SHP77 treated with DMSO at 0.1 percent for 48 hours (cell line): ENCODE measurements around the gene N4BP2.
"Not testable (repeated sequence)": the region's sequence is repeated elsewhere in the genome, so short reads cannot be mapped to it uniquely, and the experiment has no call there.

Experiments used
- DNase-seq: peaks from one replicate; lab custom pipeline; 2025; lab: John Stamatoyannopoulos, UW

Gene N4BP2

DNA sequence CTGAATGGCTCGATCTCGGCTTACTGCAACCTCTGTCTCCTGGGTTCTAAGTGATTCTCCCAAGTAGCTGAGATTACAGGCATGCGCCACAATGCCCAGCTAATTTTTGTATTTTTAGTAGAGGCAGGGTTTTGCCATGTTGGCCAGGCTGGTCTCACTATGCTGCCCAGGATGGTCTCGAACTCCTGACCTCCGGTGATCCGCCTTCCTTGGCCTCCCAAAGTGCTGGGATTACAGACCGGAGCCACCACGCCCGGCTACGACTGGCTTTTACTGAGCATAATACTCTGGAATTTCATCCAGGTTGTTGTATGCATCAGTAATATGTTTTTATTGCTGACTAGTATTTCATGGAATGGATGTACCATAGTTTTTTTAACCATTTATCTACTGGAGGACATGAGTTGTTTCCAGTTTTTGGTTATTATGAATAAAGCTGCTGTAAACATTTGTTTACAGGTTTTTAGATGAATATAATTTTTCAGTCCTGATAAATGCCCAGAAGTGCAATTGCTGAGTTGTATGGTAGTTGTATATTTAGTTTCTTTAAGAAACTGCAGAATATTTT is 31.2 kb downstream of the N4BP2 start:
- DNase-seq: no peak

DNA sequence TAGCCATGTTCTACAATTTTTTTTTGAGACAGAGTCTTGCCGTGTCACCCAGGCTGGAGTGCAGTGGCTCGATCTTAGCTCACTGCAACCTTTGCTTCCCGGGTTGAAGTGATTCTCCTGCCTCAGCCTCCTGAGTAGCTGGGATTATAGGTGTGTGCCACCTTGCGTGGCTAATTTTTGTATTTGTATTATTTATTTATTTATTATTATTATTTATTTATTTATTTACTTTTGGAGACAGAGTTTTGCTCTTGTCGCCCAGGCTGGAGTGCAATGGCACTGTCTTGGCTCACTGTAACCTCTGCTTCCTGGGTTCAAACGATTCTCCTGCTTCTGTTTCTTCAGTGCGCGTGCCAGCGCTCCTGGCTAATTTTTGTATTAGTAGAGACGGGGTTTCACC is 36.8 kb downstream of the N4BP2 start:
- not testable (repeated sequence) for DNase-seq

DNA sequence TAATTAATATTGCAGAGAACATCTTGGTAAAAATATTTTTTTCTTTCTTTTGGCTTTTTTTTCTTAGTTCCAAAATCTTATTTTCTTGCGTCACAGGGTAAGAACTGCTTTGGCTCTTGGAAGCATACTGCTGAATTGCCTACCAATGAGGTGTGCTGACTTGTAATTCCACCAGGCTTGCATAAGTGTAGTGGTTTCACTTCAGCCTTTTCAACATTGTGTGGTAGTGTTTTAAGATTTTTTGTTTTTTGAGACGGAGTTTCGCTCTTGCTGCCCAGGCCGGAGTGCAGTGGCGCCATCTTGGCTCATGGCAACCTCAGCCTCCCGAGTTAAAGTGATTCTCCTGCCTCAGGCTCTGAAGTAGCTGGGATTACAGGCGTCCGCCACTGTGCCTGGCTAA is 42.4 kb downstream of the N4BP2 start:
- no peak for DNase-seq

DNA sequence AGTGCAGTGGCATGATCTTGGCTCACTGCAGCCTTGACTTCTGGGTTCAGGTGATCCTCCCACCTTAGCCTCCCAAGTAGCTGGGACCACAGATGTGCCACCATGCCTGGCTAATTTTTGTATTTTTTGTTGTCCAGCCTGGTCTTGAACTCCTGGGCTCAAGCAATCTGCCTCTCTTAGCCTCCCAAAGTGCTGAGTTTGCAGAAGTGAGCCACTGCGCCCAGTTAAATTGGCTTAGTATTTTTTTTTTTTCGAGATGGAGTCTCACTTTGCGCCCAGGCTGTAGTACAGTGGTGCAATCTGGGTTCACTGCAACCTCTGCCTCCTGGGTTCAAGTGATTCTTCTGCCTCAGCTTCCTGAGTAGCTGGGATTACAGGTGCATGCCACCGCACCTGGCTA is 50.5 kb downstream of the N4BP2 start:
- not testable (repeated sequence) for DNase-seq

DNA sequence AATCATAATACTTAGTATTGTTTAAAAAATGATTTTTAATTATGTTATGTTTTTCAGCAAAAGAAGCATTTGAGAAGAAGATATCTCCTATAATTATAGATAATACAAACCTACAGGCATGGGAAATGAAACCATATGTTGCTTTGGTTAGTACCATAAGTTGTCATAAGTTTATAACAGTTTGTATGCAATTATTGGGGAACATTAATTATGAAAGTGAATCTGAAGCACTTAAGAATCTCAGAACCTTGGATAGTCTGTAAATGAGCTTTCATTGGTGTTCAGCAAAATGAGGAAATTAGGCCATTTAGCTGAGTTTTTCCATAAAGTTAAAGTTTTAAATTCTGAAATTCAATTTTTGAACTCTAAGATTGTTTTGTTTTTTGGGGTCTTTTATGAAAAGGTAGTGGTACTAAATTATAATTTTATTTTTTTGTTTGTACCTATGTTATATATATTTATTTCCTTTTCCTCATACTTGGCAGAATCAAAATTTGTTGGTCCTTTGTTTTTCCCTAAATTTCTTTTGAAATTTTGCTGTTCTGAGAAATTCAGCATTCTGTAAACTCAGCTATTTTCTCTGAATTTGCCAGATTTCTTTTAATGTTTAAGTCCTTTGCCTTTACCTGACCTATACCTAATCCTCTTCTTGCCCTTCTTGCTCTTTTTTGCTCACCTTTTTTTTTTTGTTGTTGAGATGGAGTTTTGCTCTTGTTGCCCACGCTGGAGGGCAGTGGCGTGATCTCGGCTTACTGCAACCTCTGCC is 55.6 kb downstream of the N4BP2 start:
- no peak for DNase-seq

DNA sequence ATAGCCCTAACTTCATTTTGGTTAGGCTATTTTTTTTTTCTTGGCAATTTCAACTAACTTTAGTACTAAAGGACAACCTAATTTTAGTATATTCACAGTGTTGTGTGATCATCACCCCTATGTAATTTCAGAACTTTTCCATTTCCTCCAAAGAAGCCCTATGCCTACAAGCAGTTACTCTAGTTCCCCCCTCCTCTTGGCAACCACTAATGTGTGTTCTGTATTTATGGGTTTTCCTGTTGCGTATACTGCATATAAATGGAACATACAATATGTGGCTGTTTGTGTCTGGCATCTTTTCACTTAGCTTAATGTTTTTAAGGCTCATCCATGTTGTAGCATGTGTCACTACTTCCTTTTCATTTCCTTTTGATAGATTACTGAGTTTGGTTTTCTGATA is 57.6 kb downstream of the N4BP2 start:
- DNase-seq: no peak

DNA sequence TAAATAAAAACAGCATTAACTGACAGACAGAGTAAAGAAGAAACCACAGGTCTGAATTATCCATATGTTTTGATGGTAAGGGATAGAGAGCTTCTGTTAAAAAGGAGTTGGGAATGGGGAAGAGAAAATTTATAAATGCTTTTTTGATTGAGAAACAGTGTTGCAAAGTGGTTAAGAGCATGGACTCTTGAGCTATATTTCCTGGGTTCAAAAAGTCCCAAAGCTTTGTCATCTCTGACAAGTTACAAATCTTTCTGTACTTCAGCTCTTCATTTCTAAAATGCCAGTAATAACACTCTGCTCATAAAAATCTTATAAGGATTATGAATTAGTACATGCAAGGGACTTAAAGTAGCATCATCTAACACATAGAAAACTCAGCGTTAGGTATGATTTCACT is 62.2 kb downstream of the N4BP2 start:
- no peak for DNase-seq

DNA sequence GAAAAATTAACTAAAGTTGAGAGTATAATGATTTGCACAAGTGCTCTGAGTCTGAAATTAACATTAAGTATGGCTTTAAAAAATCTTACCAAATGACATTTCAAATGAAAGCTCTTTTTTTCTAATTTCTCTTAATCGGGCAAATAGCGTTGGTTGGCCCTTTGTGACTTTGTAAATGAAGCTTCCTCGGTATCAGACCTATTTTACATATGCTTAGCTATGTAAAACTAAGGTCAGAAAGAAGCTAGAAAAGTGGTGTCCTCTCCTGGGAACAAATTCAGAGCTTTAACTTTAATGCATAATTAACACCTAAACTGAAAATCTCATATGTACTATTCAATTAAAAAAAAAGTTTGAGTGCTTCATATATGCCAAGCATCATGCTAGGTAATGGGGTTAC is 62.7 kb downstream of the N4BP2 start:
- no peak for DNase-seq

DNA sequence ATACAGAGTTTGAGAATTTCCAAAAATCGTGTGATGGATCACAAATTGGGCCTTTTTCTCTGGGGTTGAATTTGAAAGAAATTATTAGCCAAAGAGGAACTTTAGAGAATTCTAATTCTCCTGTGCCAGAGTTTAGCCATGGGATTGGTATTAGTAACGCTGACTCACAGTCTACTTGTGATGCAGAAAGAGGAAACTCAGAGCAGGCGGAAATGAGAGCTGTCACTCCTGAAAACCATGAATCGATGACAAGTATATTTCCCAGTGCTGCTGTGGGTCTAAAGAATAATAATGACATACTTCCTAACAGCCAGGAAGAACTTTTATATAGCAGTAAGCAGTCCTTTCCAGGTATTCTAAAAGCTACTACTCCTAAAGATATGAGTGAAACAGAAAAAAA is 64.9 kb downstream of the N4BP2 start:
- no peak for DNase-seq

DNA sequence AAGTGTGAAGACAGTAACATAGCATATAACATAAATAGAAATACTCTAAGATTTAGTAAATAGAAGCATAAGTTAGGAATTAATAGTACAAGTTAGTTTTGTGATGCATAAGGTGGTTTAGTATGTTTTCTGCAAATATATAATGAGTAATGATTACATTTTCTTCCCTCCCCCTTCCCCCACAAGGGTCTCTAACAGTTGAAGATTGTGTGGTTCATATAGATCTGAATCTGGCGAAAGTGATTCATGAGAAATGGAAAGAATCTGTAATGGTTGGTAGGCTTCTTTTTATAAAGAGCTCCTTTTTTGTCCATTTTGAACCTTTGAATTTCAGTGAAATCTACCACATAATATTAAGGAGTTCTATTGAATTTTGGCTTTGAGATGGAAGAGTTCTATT is 66.3 kb downstream of the N4BP2 start:
- no peak for DNase-seq

DNA sequence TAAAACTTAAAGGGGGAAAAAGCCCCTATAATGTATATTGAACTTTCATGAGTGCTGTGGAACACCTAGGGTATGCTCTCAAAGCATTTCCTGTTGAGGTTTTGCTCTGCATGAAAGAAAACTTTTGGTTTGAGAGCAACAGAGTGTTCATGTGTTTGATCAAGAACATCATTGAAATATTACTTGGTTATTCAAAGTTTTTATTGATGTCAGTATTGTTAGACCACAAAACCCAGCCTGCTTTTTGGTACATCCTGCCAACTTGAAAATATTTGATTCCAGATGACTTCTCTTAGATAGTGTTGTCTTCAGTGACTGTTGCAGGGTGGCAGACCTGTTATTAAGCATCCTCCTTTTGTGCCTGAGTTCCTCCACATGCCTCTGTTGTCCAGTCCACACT is 68.0 kb downstream of the N4BP2 start:
- no peak for DNase-seq

DNA sequence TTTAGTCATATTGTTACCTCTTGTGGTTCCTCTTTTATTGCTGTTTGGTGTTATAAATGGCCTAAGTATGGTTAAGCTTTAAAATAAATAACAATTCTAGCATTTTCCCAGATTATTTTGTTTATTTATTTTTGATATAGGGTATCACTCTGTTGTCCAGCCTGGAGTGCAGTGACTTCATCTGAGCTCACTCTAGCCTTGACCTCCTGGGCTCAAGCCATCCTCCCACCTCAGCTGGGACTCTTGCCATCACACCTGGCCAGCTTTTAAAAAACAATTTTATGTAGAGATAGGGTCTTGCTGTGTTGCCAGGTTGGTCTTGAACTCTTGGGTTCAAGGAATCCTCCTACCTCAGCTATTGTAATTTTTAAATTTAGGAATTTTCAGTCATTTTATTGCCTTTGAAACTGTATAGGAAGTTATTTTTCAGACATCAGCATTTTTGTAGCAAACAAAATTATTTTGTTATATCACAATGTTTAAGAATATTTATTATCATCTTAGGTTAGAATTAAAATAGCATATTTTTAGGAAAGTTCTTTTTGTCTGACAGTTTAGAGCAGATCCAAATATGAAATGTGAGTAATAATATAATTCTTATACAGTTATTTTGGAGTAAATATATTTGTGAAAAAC is 73.9 kb downstream of the N4BP2 start:
- DNase-seq: no peak

DNA sequence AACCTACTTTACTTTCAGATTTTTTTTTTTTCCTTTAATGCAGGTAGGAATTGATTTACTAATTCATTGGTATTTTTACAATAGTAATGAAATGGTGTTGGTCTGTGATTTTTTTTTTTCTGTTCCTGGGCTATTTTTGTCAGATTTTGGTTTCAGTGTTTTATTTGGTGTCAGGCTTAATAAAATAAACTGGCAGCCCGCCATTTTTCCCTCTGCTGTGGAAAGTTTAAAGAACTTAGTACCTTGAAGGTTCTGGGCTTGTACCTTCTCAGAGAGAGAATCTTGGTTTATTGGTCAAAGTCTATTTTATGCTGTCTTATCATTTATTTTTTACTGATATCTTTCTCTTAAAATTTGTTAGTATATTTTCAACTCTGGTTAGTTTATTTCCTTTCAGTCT is 76.2 kb downstream of the N4BP2 start:
- DNase-seq: no peak

DNA sequence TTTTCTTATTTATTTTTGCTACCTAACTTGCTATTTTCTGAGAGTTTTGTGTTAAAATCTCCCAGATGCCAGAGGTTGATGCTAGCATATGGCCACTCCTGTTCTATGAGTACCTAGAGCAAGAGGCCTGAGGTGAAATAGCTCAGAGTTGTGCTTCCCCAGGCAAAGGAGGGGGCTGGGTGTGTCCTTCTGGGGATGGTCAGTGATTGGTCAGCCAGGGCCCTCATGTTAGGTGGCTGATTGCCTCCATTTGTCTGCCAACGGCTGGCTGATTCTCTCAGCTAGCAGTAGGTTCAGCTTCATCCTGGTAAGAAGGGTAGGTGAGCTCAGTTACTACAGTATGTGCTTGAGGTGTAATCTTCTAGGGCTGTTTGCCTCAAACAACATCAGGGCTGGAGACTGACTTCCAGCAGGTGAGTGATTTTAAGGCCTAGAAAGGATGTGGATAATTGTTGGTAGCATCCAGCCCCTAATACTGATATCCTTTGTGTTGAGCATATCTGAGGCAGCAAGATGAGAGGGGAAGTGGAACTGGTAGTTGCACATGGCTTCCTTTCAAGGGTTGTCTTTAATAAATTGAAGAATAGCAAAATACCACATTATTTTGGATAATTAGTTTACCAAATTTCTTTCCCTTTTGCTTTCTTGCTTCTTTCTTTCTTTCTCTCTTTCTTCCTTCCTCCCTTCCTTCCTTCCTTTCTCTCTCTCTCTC is 77.7 kb downstream of the N4BP2 start:
- no peak for DNase-seq

DNA sequence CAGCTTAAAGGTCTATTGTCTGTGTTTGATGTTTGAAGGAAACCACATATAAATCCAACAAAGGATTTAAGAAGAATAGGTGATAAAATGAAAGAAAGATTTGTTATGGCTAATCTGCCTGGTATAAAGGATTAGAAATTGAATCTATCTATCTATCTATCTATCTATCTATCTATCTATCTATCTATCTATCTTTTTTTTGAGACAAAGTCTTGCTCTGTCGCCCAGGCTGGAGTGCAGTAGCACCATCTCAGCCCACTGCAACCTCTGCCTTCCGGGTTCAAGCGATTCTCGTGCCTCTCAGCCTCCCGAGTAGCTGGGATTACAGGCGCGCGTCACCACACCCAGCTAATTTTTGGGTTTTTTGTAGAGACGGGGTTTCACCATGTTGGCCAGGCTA is 79.6 kb downstream of the N4BP2 start:
- not testable (repeated sequence) for DNase-seq

DNA sequence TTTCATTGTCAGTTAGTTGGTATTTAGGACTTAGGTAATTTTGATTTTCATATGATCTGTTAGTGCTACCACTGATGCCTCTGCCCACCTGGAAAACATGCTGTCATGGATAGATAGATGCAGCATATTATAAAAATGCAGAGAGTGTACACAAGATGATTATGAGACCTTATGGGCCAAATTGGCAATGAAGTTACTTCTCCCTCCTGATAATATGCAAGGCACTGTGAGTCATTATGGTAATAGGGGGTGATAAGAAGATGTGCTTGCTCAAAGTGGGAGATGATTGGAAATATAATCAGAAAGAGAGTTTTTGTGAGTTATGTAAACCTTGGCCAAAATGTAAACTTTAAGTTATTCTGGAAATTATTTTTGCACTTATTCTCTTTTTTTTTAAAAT is 83.5 kb downstream of the N4BP2 start:
- no peak for DNase-seq

DNA sequence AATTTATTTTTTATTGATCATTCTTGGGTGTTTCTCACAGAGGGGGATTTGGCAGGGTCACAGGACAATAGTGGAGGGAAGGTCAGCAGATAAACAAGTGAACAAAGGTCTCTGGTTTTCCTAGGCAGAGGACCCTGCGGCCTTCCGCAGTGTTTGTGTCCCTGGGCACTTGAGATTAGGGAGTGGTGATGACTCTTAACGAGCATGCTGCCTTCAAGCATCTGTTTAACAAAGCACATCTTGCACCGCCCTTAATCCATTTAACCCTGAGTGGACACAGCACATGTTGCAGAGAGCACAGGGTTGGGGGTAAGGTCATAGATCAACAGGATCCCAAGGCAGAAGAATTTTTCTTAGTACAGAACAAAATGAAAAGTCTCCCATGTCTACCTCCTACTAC is 83.9 kb downstream of the N4BP2 start:
- DNase-seq: not testable (repeated sequence)

DNA sequence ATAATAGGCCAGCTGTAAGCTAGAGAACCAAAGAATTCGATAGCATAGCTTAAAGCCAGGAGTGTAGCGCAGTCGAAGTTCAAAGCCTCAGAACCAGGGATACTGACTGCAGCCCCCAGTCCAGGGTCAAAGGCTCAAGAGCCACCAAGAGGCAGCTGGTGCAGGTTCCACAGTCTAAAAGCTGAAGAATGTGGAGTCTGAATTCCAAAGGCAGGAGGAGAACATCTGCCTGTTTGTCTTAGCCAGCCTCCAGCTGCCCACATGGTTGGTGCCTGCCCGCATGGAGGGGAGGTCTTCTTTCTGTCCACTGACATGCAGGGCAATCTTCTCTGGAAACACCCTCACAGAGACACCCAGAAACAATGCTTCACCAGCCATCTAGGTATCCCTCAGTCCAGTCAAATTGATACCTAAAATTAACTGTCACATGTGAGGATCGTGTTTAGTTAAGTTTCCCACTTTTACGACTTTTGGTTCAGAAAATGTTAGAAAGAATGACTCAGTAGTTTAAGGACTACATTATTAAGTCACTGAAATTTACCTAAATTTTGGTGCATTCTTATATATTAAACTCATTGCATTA is 87.4 kb downstream of the N4BP2 start:
- no peak for DNase-seq

DNA sequence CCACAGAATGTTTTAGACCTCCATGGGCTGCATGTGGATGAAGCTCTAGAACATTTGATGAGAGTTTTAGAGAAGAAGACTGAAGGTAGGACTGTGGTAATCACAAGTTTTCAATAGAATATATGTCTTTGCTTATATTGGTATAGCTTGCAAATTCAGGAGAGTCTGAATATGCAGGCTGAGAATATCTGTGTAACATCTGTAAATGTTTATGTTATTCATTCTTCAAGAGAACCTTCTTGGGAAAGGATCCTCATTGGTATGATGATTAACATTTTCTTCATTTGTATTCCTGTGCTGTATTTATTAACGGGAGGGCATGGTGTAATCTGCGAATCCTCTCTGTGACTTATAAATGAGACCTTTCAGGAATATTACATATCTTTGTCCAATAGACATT is 88.1 kb downstream of the N4BP2 start:
- no peak for DNase-seq

DNA sequence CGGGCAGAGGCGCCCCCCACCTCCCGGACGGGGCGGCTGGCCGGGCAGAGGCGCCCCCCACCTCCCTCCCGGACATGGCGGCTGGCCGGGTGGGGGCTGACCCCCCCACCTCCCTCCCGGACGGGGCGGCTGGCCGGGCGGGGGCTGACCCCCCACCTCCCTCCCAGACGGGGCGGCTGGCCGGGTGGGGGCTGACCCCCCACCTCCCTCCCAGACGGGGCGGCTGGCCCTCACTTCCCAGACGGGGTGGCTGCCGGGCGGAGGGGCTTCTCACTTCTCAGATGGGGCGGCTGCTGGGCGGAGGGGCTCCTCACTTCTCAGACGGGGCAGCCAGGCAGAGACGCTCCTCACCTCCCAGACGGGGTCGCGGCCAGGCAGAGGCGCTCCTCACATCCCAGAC is 90.8 kb downstream of the N4BP2 start:
- DNase-seq: not testable (repeated sequence)

DNA sequence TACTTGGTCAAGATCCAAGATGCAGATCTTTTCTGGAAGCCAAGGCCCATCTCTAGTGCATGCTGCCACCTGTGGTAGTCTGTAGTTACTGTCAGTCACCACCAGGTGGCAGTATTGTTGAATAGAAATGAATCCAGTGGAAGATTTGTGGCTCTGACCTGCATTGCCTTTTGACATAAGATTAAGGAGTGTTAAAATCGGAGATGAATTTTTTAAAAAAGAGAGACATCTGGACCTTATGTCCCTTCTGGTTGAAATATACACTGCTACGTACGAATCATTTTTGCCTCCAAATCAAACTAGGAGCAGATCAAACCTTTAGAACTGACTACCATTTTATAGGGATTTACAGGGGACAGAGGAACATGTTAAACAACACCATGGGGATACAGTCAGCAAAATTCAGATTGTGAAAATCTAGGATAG is 93.3 kb downstream of the N4BP2 start:
- no peak for DNase-seq

DNA sequence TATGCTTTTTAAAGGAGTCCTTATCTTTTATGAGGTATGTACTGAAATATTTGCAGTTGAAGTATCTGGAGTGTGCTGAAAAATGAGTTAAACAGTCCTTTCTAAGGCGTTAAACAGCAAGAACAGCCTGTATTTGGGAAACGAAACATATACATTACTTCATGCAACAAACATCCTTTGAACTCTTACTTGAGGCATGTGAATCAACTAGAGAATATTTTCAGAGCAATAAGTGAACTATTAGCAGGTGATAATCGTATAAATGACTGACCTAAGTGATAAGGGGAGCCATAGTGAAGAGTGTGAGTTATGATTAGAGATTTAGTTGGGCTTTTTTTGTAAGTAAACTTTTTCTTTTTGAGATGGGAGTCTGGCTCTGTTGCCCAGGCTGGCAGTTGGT is 94.3 kb downstream of the N4BP2 start:
- no peak for DNase-seq

DNA sequence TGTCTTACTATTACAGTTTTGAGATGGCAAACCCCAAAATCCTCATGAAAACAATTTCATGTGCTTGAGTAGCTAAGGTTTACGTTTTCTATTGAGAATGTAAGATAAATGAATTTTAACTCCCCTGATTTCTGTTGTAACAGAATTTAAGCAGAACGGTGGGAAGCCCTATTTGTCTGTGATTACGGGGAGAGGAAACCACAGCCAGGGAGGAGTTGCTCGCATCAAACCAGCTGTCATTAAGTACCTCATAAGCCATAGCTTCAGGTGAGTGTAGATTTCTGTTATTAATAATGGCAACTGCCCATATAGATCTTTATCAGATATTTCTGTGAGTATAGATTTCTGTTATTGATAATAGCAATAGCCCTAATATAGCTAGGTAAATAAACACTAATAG is 96.0 kb downstream of the N4BP2 start:
- DNase-seq: no peak
